PC-3 (cell line): Measurements from ENCODE around the gene NOC4L.

ENCODE experiments used
- EZH2 ChIP-seq: fragments of 300-600 bp; sonication (generic); IDR thresholded peaks from one replicate; pipeline ENCODE4 v1.6.1; 2017; ENCODE audit warnings: antibody characterized with exemption, mild to moderate bottlenecking, low read length; ENCODE audit not compliant: unreplicated experiment
- TF ChIP-seq, protein P1 (sequence below): fragments of 300-600 bp; sonication (generic); conservative IDR thresholded peaks from 2 replicates; pipeline ENCODE4 v1.5.1; 2017; ENCODE audit warnings: antibody characterized with exemption, low read depth, mild to moderate bottlenecking, low read length

DNA sequence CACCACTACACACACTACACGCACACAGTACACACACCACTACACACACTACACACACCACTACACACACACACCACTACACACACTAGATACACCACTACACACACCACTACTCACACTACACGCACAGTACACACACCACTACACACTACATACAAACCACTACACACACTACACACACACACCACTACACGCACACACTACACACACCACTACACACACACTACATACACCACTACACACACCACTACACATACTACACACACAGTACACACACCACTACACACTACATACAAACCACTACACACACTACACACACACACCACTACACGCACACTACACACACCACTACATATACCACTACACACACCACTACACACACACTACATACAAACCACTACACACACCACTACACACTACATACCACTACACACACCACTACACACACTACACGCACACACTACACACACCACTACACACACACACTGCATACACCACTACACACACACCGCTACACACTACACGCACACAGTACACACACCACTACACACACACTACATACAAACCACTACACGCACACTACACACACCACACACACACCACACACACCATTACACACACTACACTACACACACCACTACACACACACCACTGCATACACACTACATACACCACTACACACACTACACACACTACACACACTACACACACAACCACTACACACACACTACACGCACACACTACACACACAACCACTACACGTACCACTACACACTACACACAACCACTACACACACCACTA is 11.7 kb downstream of the NOC4L start:
- TF ChIP-seq, protein P1, sequence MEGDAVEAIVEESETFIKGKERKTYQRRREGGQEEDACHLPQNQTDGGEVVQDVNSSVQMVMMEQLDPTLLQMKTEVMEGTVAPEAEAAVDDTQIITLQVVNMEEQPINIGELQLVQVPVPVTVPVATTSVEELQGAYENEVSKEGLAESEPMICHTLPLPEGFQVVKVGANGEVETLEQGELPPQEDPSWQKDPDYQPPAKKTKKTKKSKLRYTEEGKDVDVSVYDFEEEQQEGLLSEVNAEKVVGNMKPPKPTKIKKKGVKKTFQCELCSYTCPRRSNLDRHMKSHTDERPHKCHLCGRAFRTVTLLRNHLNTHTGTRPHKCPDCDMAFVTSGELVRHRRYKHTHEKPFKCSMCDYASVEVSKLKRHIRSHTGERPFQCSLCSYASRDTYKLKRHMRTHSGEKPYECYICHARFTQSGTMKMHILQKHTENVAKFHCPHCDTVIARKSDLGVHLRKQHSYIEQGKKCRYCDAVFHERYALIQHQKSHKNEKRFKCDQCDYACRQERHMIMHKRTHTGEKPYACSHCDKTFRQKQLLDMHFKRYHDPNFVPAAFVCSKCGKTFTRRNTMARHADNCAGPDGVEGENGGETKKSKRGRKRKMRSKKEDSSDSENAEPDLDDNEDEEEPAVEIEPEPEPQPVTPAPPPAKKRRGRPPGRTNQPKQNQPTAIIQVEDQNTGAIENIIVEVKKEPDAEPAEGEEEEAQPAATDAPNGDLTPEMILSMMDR, result no peak
- TF ChIP-seq EZH2, result no peak
